ENCODE data around the gene CEP104. TPM values are rescaled to one million over a fixed set of nuclear protein-coding genes. Genes with fewer than 3 reads are reported as not detected.

Gene CEP104
- polyA plus RNA-seq, 1 donor from 2014 or later: 8.1 TPM

GRCh38 chr1:3783651-3784474 is 73.1 kb downstream of the CEP104 start:
- Histone ChIP-seq H3K9me2 (ENCODE audit: insufficient read depth, low read length) (no peaks in the 10 kb centered on the region), H3K4me3 (ENCODE audit: low read length) (no peak overlapping the region), H3F3A (ENCODE audit: insufficient read depth, low read length, poor library complexity, severe bottlenecking) (no peaks in the 10 kb centered on the region), H4K20me1 (ENCODE audit: insufficient read depth) (no peaks in the 10 kb centered on the region), H3K36me3 (ENCODE audit: insufficient read depth, low read length) (no peaks in the 10 kb centered on the region), H2AFZ (ENCODE audit: low read depth, low read length) (no peak overlapping the region), H3K9me3 (ENCODE audit: low read length) (no peaks in the 10 kb centered on the region), H3K4me2 (ENCODE audit: low read length) (no peak overlapping the region), H3K9ac (ENCODE audit: low read length) (no peak overlapping the region), H3K79me2 (replicated peaks; ENCODE audit: insufficient read depth, low read length) (no peaks in the 10 kb centered on the region), H3K27me3 (ENCODE audit: insufficient read depth, low read depth, low read length) (no peaks in the 10 kb centered on the region), H3K27ac (ENCODE audit: low read length) (no peak overlapping the region)
- no peak for TF ChIP-seq POLR2AphosphoS5 (IDR thresholded peaks at IDR 0.05)
- no peak for TF ChIP-seq EP300 (conservative IDR thresholded peaks at IDR 0.05; ENCODE audit: poor library complexity, severe bottlenecking)
- TF ChIP-seq MXI1 (conservative IDR thresholded peaks at IDR 0.05; ENCODE audit: poor library complexity, severe bottlenecking): no peak
- TF ChIP-seq TAF1 (IDR thresholded peaks at IDR 0.05; ENCODE audit: low read depth): no peak
- TF ChIP-seq REST (IDR thresholded peaks at IDR 0.05; ENCODE audit: borderline replicate concordance): no peak
- TF ChIP-seq CTCF (IDR thresholded peaks at IDR 0.05; ENCODE audit: poor library complexity, severe bottlenecking): no peak
- no peak for TF ChIP-seq EZH2 (IDR thresholded peaks at IDR 0.05; ENCODE audit: borderline replicate concordance, insufficient read depth, low read length, poor library complexity, severe bottlenecking)
- TF ChIP-seq RAD21 (conservative IDR thresholded peaks at IDR 0.05): no peak
- no peak for TF ChIP-seq SMC3 (conservative IDR thresholded peaks at IDR 0.05; ENCODE audit: poor library complexity)

DNA sequence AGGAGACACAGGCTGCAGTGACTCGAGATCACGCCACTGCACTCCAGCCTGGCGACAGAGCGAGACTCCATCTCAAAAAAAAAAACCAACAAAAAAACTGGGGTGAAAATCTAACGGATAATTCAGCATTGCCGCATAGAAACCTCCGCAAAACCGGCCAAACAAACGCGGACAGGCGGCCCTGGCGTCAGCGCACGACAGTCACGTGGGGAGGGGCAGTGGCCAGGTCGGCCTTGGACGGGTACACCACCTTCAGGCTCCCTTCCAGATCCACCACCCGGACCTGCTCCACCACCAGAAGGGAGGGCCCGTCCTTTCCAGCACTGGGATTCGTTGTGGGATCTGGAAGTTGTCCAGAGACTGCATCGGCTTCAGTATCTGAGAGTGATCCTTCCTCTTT is 76.1 kb downstream of the CEP104 start:
- no peaks in the 10 kb centered on the region for H3K9me3 ChIP-seq (ENCODE audit: low read length)
- H2AFZ ChIP-seq (ENCODE audit: low read depth, low read length): no peak overlapping the region
- H3K9me2 ChIP-seq (ENCODE audit: insufficient read depth, low read length): no peaks in the 10 kb centered on the region
- no peaks in the 10 kb centered on the region for H4K20me1 ChIP-seq (ENCODE audit: insufficient read depth)
- no peaks in the 10 kb centered on the region for H3K79me2 ChIP-seq (replicated peaks; ENCODE audit: insufficient read depth, low read length)
- no peaks in the 10 kb centered on the region for H3F3A ChIP-seq (ENCODE audit: insufficient read depth, low read length, poor library complexity, severe bottlenecking)
- no peaks in the 10 kb centered on the region for H3K36me3 ChIP-seq (ENCODE audit: insufficient read depth, low read length)
- no peak overlapping the region for H3K4me2 ChIP-seq (ENCODE audit: low read length)
- TF ChIP-seq EP300 (conservative IDR thresholded peaks at IDR 0.05; ENCODE audit: poor library complexity, severe bottlenecking): no peak
- TF ChIP-seq SMC3 (conservative IDR thresholded peaks at IDR 0.05; ENCODE audit: poor library complexity): no peak
- TF ChIP-seq TAF1 (IDR thresholded peaks at IDR 0.05; ENCODE audit: low read depth): no peak
- no peak for TF ChIP-seq EZH2 (IDR thresholded peaks at IDR 0.05; ENCODE audit: borderline replicate concordance, insufficient read depth, low read length, poor library complexity, severe bottlenecking)
- TF ChIP-seq MXI1 (conservative IDR thresholded peaks at IDR 0.05; ENCODE audit: poor library complexity, severe bottlenecking): no peak
- no peak for TF ChIP-seq POLR2AphosphoS5 (IDR thresholded peaks at IDR 0.05)
- no peak for TF ChIP-seq REST (IDR thresholded peaks at IDR 0.05; ENCODE audit: borderline replicate concordance)
- no peak for TF ChIP-seq CTCF (IDR thresholded peaks at IDR 0.05; ENCODE audit: poor library complexity, severe bottlenecking)
- no peak for TF ChIP-seq RAD21 (conservative IDR thresholded peaks at IDR 0.05)
- H3K27ac ChIP-seq (ENCODE audit: low read length): no peak overlapping the region
- no peaks in the 10 kb centered on the region for H3K27me3 ChIP-seq (ENCODE audit: insufficient read depth, low read depth, low read length)
- no peak overlapping the region for H3K9ac ChIP-seq (ENCODE audit: low read length)
- H3K4me3 ChIP-seq (ENCODE audit: low read length): no peak overlapping the region

Measured in neural cell (in vitro differentiated cells).